GM19395 (cell line): ENCODE measurements around the gene PADI1.

ENCODE experiments used
- ATAC-seq: cut with Tn5 transposase; IDR thresholded peaks from one replicate; pipeline ENCODE4 v1.9.1; 2021; ENCODE audit warnings: mild to moderate bottlenecking, moderate library complexity; ENCODE audit not compliant: unreplicated experiment

PADI1 gene

GRCh38 chr1:17214876-17215544 is 10.1 kb downstream of the PADI1 start:
- no peak for ATAC-seq

GRCh38 chr1:17215545-17215890 is 10.6 kb downstream of the PADI1 start:
- no peak for ATAC-seq

GRCh38 chr1:17216078-17216477 is 11.2 kb downstream of the PADI1 start:
- no peak for ATAC-seq

GRCh38 chr1:17217607-17218006 is 12.7 kb downstream of the PADI1 start:
- ATAC-seq, result no peak

GRCh38 chr1:17218939-17219338 is 14.0 kb downstream of the PADI1 start:
- no peak for ATAC-seq

- ATAC-seq, result no peak
These were observed 15.4 kb downstream of the PADI1 start for GRCh38 chr1:17220287-17220686.

- ATAC-seq, result no peak
These were observed 17.6 kb downstream of the PADI1 start for GRCh38 chr1:17222557-17222956.

GRCh38 chr1:17224434-17224833 is 19.5 kb downstream of the PADI1 start:
- no peak for ATAC-seq

GRCh38 chr1:17225140-17225539 is 20.2 kb downstream of the PADI1 start:
- ATAC-seq, result no peak

- ATAC-seq, result no peak
These were observed 22.5 kb downstream of the PADI1 start for GRCh38 chr1:17227358-17227915.

GRCh38 chr1:17228619-17229018 is 23.7 kb downstream of the PADI1 start:
- no peak for ATAC-seq

- ATAC-seq, result no peak
These were observed 24.5 kb downstream of the PADI1 start for GRCh38 chr1:17229379-17229778.

- no peak for ATAC-seq
These were observed 25.2 kb downstream of the PADI1 start for GRCh38 chr1:17230106-17230505.

- no peak for ATAC-seq
These were observed 25.9 kb downstream of the PADI1 start for GRCh38 chr1:17230671-17231310.

- ATAC-seq, result no peak
These were observed 28.1 kb downstream of the PADI1 start for GRCh38 chr1:17232759-17233661.

- ATAC-seq, result no peak
These were observed 28.9 kb downstream of the PADI1 start for GRCh38 chr1:17233675-17234320.

GRCh38 chr1:17234405-17234804 is 29.5 kb downstream of the PADI1 start:
- no peak for ATAC-seq

GRCh38 chr1:17235135-17235885 is 30.4 kb downstream of the PADI1 start:
- no peak for ATAC-seq

- ATAC-seq, result no peak
These were observed 32.0 kb downstream of the PADI1 start for GRCh38 chr1:17236779-17237560.

GRCh38 chr1:17237561-17237903 is 32.6 kb downstream of the PADI1 start:
- ATAC-seq, result no peak
